HG03354 (cell line): Measurements from ENCODE around the gene AMER2.

Source experiments
- ATAC-seq: cut with Tn5 transposase; IDR thresholded peaks from one replicate; pipeline ENCODE4 v1.9.1; 2021; ENCODE audit warnings: mild to moderate bottlenecking; ENCODE audit not compliant: unreplicated experiment, poor library complexity, severe bottlenecking

Gene AMER2

GRCh38 chr13:25171517-25172302 lies at the start of gene AMER2:
Gene AMER2 (minus strand): TSS chr13:25172288. CDS start chr13:25171619, 669 bp downstream.
- ATAC-seq: no peak

GRCh38 chr13:25218019-25218418 lies 45.9 kb upstream of the AMER2 start:
- ATAC-seq: no peak

- ATAC-seq: no peak
Observed at GRCh38 chr13:25217023-25217885, 45.2 kb upstream of the AMER2 start.

- ATAC-seq: no peak
Observed at GRCh38 chr13:25215253-25215575, 43.1 kb upstream of the AMER2 start.

GRCh38 chr13:25214491-25215252 lies 42.6 kb upstream of the AMER2 start:
- ATAC-seq: no peak

GRCh38 chr13:25213715-25214114 lies 41.6 kb upstream of the AMER2 start:
- ATAC-seq: no peak

GRCh38 chr13:25210842-25211569 lies 38.9 kb upstream of the AMER2 start:
- no peak for ATAC-seq

GRCh38 chr13:25207291-25207810 lies 35.3 kb upstream of the AMER2 start:
- no peak for ATAC-seq

- ATAC-seq: no peak
Observed at GRCh38 chr13:25204863-25205262, 32.8 kb upstream of the AMER2 start.

- ATAC-seq: no peak
Observed at GRCh38 chr13:25203127-25203740, 31.1 kb upstream of the AMER2 start.

GRCh38 chr13:25200783-25201182 lies 28.7 kb upstream of the AMER2 start:
- ATAC-seq: no peak

- no peak for ATAC-seq
Observed at GRCh38 chr13:25198647-25199046, 26.6 kb upstream of the AMER2 start.

GRCh38 chr13:25196971-25197370 lies 24.9 kb upstream of the AMER2 start:
- no peak for ATAC-seq

- no peak for ATAC-seq
Observed at GRCh38 chr13:25192936-25193335, 20.8 kb upstream of the AMER2 start.

GRCh38 chr13:25192489-25192888 lies 20.4 kb upstream of the AMER2 start:
- no peak for ATAC-seq

- no peak for ATAC-seq
Observed at GRCh38 chr13:25192052-25192451, 20.0 kb upstream of the AMER2 start.

- no peak for ATAC-seq
Observed at GRCh38 chr13:25190771-25191170, 18.7 kb upstream of the AMER2 start.

- no peak for ATAC-seq
Observed at GRCh38 chr13:25190256-25190655, 18.2 kb upstream of the AMER2 start.

- no peak for ATAC-seq
Observed at GRCh38 chr13:25187596-25187995, 15.5 kb upstream of the AMER2 start.
